Embryonic facial prominence (tissue), 1 donor: ENCODE measurements around the gene FILIP1L.
"Not testable (repeated sequence)": the region's sequence is repeated elsewhere in the genome, so short reads cannot be mapped to it uniquely, and the experiment has no call there.

ENCODE experiments used
- DNase-seq: peaks from one replicate; pipeline ENCODE4 v3.0.0-alpha.2; 2016; ENCODE audit errors: extremely low spot score

Gene FILIP1L

DNA sequence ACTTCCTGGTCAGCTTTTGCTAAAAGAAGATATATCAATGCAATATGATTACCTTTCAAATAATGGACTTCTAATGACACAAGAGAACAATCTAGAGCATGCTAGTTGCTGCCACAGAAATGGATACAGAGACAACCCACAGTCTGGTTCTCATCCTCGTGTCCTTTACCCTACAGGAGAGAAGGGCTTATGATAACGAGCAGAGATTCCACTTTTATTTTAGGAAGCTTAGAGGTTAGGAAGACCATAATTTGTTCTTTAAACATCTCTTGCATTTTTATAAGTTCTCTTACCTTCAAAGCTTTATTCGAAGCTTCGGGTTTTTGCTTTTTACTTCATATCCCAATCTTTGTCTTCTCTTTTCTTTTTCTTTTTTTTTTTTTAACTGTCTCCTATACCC is 39.1 kb downstream of the FILIP1L start:
- DNase-seq: no peak

GRCh38 chr3:100073714-100074307 is 40.5 kb downstream of the FILIP1L start:
- peak; percentile 34 for DNase-seq

DNA sequence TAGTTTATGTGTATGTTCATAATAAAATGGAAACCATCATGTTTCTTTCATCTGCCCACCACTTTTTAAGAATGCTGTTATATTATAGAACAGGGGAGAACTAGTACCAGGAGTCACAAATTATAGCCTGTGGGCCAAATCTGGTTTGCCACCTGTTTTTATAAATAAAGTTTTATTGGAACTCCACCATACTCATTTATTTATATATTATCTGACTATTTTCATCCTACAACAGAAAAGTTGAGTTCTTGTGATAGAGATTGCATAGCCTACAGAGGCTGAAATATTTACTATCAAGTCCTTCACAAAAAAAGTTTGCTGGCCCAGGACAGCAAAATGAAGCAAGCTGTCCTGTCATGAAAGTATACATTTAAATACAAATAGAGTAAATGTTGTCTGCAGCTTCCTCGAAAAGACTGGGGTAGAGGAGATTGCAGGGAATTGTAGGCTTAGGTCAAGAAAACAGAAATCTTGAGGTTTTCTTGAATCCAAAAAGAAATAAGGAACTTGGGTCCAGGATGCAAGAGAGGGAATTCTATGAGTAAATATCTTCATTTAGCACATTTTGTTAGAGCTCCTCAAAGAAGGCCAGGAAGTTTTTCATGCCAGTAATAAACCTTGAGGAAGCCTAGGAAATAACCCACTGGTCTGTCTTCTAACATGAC is 41.1 kb downstream of the FILIP1L start:
- no peak for DNase-seq

DNA sequence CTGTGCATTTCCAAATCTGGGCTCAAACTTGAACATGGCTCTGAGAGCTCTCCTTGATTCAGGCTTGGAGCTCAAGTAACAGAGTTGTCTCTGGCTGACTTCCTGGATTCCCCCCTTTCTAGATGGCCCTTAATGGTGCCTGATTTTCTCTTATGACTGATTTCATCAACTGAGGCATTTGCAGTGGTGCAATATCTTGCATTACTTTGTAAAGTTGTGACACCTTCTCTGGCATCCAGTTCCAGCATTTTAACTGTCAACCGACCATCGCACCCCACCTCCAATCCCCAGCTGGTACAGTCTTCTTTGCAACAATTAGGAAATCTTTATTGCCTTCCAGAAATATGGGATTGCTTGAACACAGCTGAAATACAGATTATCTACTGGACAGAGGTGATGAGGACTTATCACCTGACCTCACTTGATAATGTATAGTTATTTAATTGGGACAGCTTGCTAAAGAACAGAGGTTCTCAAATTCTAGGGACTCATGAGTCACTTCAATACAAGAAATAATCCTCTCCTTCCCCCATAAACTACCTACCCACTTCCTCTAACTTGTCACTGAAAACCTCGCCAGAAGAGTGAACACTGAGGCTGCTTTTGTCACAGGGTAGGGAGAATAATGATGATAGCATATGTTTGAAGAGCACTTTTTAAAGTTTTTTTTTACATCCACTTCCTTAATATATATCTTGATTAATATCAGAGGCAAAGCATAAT is 41.8 kb downstream of the FILIP1L start:
- no peak for DNase-seq

DNA sequence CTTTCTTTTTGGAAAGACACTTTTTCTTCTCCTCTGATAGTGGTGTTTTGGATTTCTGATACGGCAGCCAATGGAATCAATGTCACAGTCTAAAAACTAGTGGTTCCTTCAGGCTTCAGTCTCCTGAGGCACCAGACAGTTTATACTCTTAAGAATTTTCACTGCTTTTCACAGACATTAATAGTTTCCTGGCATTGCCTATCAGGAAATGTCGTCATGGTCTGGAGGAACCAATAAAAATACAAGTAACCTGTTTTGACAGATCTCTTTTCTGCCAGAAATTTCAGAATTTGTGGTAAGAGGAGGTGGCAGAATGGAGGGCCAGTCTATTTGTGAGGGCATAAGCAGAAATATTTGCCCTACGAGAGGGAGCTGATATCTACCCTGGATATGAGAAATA is 44.8 kb downstream of the FILIP1L start:
- no peak for DNase-seq

DNA sequence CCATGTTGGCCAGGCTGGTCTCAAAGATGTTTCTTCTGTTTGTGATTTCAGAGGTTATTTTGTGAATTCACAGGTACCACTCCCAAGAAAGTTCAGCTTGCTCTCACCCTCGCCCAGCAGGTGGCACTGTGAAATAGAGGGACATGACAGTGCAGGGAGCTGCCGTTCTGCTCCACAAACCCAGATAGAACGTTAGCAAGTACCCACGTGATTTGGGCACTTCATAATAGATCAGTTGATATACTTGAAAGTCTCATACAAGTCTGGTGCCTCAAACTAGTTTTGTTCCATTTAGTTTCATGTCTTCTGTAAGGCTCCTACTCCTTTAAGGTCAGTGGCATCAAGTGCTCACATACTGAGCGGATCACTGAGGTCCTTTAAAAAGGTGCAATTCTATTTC is 45.5 kb downstream of the FILIP1L start:
- no peak for DNase-seq

- DNase-seq: no peak
Measured at GRCh38 chr3:100067589-100067988, 46.7 kb downstream of the FILIP1L start.

DNA sequence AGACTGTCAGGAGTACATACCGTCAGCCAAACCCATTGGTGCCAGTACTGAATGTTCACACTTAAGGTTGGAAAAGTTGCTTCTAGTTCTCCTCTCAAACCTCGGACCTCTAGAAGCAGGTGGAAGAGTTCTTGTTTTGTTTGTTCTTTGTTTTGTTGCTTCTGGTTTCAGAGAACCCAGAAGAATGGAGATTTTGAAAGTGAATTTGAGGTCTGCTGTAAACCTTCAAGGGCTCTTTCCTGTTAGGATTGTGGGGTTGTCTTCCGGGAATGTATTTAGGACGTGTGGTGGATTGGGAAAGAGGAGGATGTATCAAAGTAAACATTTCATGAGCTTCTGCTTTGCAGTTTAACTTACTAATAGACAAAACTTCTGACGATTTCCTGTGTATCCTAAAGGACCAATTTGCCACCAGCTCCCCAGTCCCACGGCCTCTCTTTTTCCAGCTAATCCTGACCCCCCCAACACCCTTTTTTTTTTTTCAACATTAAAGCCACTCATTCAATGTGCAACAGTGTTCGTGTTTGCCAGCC is 50.3 kb downstream of the FILIP1L start:
- no peak for DNase-seq

DNA sequence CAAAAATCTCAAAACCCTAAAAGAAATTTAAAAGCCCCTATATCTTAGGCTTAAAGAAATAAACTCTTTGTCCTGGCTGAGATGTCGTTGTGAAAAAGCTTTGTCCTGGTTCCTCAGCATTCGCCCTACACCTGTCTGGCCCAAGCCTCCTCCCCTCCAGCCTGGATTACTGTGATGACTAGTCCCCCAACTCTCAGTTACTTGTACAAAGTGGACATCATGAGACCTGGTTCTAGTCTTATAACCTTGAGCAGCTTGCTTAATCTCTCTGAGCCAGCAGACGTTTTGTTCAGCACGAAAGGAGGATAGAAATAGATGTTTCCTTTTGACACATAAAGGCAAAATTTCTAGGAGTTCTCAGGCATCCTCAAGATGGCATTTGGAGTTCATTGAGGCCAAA is 51.6 kb downstream of the FILIP1L start:
- no peak for DNase-seq

DNA sequence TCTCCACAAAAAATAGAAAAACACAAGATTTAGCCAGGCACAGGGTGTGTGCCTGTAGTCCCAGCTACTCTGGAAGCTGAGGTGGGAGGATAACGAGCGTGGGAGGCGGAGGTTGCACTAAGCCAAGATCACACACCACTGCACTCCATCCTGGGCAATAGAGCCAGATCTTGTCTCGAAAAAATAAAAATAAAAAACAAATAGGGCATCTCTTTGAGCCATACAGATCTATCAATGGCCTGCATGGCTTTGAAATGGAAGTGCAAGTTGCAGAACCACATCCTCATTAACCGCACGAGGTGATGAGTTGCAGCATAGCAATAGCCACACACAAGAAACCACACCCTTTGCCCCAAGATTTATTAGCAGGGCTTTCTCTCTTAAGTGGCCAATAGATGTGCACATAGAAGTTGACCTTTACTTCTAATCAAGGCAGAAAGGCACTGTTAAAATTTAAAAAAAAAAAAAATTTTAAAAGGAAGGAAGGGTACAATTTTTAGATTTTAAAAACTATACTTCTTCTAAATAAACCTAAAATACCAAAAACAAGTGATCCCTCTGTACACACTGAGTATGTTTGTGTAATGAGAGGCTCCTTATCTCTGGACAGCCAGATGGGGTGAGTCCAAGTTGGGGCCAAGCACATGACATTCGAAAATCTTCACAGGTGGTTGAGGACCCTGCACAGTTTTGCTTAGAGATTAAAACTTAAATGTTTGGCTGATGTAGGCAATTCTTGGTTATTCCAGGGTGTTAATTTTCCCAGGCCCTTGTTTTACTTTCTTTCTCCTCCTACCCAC is 53.4 kb downstream of the FILIP1L start:
- no peak for DNase-seq

DNA sequence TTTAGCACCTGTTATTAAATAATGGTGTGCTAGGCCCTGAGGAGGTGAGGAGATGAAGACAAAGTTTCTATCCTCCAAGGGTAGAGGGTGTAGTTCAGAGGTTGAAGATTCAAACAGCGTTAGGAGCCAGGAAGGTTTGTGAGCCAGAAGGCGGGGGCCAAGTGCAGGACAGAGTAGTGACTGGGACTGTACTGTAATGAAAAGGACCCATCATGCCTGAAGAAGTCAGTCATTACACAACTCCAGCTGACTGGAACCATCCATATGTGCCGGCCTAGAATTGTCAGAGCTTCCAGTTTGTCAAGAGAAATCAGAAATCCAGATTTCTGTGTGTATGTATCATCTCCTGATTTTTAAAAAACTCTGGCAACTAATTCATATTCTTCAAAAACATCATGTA is 54.8 kb downstream of the FILIP1L start:
- DNase-seq: no peak

GRCh38 chr3:100057716-100058575 is 56.4 kb downstream of the FILIP1L start:
- no peak for DNase-seq

GRCh38 chr3:100053951-100054620 is 60.2 kb downstream of the FILIP1L start:
- no peak for DNase-seq

- not testable (repeated sequence) for DNase-seq
Measured at GRCh38 chr3:100051513-100051912, 62.8 kb downstream of the FILIP1L start.

GRCh38 chr3:100048248-100048647 is 66.1 kb downstream of the FILIP1L start:
- DNase-seq: no peak

DNA sequence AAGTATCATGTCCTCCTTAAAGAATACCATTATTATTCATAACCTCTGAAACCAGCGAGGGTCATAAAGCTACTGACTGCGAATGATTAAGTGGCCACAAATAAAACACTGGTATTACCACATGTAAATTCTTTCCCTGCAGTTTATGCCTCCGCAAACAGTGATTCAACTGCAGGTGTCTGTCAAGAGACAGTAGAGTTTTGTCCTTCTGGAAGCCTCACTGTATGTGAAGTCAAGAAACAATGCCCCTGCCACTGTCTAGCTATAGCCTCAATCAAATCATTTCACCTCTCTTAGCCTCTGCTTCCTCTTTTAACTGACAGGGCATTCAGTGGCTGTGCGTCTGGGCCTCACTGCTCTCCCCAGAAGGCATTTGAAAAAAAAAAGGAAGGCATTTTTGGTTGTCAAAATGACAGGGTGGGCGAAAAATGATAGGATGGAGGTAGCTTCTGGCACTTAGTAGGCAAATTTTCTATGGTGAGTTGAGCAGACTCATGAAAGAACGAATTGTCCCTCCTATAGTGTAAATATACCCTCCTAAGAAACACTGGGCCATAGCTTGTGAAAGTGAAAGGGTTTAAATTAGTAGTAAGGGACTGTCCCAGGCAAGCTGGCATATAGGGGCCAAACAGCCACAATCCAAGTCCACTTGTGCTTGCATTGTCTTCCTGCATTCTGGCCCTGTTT is 66.7 kb downstream of the FILIP1L start:
- no peak for DNase-seq

- no peak for DNase-seq
Measured at GRCh38 chr3:100046986-100047385, 67.3 kb downstream of the FILIP1L start.

- DNase-seq: no peak
Measured at GRCh38 chr3:100045696-100046095, 68.6 kb downstream of the FILIP1L start.

DNA sequence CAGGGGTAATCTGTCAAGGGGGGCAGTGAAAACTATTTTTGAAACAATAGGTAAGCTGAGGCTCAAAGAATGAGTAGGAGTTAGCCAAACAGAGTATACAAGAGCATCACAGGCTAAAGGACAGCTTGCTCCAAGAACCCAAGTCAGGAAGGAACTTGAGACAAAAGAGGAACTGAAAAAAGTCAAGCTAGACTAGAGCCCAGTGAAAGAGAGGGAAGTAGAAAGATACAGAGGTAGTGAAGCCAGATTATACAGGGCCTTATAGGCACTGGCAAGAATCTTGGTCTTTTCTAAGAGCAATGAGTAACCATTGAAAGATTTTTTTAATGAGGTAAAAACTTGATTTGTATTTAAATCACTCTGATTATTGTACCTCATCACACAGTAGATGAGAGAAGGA is 69.9 kb downstream of the FILIP1L start:
- DNase-seq: no peak

- no peak for DNase-seq
Measured at GRCh38 chr3:100043271-100043670, 71.0 kb downstream of the FILIP1L start.
